NCI-H774 (cell line): ENCODE data around the gene COPB1.
A peak's percentile ranks its signal among the peaks of the same experiment; 100 is the strongest.

ENCODE experiments used
- DNase-seq: peaks from one replicate; lab custom pipeline; 2025; lab: John Stamatoyannopoulos, UW

COPB1 gene

GRCh38 chr11:14423633-14424032 is 76.0 kb downstream of the COPB1 start:
- no peak for DNase-seq

DNA sequence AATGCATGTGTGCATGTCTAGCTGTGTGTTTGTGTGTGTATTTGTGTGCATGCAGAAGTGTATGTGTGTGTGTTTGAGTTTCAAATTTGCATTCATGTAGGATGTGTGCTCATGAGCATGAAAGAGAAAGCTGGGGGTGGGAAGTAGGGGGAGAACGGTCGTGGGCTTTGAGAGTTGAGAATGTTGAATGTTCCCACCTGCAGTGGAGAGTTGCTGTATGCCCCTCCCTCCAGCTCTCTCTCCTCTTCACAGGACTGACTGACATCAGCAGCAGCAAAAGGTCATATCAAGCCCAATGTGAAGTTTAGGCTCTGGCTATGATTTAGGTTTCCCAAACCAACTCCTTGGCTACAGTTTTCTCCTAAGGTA is 76.8 kb downstream of the COPB1 start:
- DNase-seq, result no peak

DNA sequence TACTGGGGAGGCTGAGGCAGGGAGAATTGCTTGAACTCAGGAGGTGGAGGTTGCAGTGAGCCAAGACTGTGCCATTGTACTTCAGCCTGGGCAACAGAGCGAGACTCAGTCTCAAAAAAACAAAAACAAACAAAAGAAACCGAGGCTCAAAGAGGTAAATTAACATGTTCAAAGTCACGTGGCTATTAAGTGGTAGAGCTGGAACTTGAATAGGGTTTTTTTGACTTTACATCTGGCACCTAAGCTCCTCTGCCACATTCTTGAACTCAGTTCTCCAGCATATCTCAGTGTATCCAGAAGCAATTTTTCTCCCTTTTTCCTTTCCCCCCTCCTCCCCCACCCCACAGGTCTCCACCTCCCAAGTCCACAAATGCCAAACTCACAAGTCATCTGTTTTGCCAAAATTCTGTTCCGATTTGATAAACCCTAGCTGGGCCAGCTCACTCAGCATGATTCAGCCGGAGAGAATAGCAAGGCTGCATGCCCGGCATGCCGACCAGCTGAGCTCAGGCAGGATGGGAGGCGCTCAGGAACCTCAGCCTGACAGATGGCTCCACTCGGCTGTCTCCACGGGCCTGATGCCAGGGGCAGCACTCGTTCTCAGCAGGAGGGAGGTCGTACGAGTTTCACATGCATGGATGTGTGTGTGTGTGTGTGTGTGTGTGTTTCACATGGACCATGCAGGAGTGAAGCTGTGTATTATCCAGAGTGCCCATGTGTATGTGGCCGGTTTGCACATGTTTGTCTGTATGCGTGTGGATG is 77.4 kb downstream of the COPB1 start:
- peak; percentile 7 for DNase-seq

DNA sequence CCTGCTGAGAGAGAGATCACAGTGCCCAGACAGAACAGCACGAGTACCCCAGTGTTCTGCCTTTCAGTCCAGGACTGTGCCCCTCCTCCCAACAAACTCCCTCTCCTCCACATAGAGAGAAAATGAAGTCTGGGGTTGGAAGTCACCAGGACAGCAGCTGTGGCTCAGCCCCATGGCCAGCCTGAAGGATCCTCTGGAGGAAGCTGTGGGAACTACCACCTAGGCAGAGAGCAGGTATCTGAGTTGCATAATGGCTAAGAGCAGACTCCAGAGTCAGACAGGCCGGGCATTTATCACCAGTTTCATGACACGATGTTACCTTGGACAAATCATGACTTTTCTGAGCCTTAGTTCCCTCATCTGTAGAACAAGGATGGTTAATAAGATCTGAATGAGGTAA is 79.4 kb downstream of the COPB1 start:
- DNase-seq, result no peak

GRCh38 chr11:14418801-14419417 is 80.7 kb downstream of the COPB1 start:
- no peak for DNase-seq

DNA sequence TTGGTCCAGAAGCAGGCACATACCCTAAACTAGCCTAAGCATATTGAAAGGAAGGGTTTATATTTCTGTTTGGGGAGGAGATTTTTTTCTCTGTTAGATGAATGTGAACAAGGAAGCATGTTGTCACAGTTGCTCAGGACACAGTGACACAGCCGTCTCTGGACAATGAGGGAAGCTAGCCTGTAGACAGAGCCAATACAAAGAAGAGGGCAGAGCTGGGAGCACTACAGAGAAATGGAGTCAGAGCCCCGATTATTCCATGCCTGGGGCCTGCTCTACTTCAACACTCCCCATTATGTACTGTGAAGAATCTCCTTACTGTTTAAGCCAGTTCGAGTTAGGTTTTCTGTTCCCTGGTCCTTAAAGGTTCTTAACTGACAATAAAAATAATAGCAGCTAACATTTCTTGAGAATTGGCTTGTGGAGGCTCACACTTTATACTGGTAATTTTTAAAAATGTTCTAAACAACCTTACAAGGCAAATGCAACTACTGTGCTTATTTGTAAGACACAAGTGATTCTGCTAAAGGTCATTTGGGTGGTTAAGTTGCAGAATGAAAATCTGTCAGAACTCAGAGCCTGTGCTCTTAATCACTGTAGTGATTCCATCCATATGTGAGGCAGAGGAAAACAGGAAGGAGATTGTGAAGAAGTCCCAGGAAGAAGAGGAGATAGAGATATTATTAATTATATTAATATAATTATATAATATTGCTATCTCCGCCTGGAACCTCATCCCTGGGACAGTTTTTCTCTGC is 81.8 kb downstream of the COPB1 start:
- DNase-seq, result no peak

DNA sequence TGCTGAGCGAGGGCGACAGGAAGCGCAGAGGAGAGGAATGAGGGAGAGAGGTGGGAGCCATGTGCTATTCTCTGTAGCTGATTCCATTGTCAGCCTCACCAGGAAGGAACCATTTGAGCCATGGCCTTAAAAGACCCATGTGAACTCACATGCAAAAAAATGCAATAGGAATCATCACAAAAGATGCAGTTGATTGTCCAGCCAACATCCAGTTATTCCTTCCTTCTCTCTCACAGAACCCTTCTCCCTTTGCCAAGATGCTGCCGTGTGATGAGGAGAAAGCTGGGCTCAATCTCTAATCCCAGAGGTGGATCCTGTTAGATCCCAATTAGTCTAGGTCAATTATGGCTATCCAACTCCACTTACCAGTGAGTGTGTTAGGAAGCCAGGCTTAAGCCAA is 82.4 kb downstream of the COPB1 start:
- DNase-seq, result no peak

DNA sequence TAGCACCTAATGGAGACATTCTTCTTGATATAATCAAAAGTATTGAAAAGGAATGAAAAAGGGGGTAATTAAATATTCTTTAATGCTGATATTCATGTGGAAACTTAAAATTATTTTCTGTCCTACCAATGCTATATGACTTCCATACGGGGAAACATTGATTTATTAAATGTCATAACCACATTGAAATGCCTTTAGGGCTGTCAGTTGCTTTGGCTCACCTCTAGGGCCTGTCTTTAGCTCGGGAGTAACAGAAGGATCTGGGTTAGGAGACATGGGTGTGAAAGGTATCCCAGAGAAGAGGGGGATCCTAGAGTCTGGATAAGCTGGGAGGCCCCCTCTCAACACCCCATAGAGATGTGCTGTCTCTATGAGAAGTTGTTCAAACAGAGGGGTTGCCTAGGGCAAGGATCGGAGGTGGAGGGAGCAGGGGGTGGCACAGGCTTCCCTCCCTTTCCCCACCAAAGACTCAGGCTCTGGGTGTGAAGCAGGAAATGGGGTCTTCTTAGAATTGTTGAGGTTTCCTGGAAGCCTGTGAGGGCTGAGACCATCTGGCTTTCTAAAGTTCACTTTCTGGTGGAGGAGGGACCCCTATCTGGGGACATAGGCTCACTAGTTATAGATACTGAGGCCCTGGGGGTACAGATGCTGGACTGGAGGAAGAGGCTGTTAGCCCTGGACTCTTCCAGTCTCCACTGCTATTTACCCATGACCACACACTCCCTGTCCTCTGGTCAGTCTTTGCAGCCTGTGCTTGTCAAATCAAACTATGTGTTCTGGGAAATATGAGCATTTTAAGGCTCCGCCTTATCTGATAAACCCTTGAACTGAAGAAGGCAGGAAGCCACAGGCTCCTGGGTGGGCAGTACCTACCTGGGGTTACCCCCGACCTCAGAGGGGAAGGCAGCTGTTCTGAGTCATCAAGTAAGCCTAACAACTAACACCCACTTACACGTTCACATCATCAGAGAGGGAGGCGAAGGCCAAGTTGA is 84.8 kb downstream of the COPB1 start:
- no peak for DNase-seq

GRCh38 chr11:14413307-14414069 is 86.1 kb downstream of the COPB1 start:
- no peak for DNase-seq

- no peak for DNase-seq
These were observed 87.8 kb downstream of the COPB1 start for GRCh38 chr11:14411818-14412217.

DNA sequence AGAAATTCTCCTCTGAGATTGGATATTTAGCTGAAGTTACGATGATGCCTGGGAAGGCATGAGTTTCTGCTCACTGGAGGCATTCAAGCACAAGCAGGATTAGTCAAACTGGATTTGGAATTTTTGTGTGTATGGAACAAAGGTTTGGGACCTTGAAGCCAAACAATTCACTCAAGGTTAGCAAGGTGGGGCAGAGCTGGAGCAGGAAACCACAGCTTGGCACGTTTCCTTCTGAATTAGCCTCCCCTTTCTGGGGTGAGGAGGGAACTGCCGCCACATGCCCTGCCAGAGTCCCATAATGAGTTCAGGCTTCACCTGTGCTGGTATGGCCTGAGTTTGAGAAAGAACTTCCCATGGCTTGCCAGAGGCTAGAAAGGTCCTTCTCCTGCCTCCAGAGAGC is 89.7 kb downstream of the COPB1 start:
- DNase-seq, result no peak

GRCh38 chr11:14408612-14409011 is 91.0 kb downstream of the COPB1 start:
- DNase-seq, result no peak
